ENCODE data around the gene LYVE1. TPM values are rescaled to one million over a fixed set of nuclear protein-coding genes. Genes with fewer than 3 reads are reported as not detected.

The LYVE1 gene
- total RNA-seq, result not detected in 2 replicates

GRCh38 chr11:10568486-10568941, at the start of gene LYVE1:
Gene LYVE1 (minus strand): TSS chr11:10568665. CDS start chr11:10568532, 133 bp downstream.

GRCh38 chr11:10540915-10541560, 27.4 kb downstream of the LYVE1 start, which contains the start of gene RNF141:
Gene RNF141 (minus strand): TSS chr11:10541187. CDS start chr11:10534158, 7,029 bp downstream.

Other genes starting within 250 kb of the LYVE1 start
- 2.5 and 3.8 TPM in 2 replicates for gene AMPD3, start 113.4 kb downstream of the LYVE1 start, total RNA-seq
- 29.6 and 41.5 TPM in 2 replicates for gene RNF141, start 27.5 kb downstream of the LYVE1 start, total RNA-seq
- gene IRAG1, start 125.1 kb upstream of the LYVE1 start, total RNA-seq, result 5.7 and 6.8 TPM in 2 replicates
- gene CTR9, start 182.6 kb upstream of the LYVE1 start, total RNA-seq, result 25.4 and 26.6 TPM in 2 replicates
- gene EIF4G2, start 240.3 kb upstream of the LYVE1 start, total RNA-seq, result 518 and 540 TPM in 2 replicates